Breast epithelium (tissue), 3 donors: ENCODE measurements around the gene SF3A1.

ENCODE experiments used
- POLR2A ChIP-seq: fragments of 450-650 bp; IDR thresholded peaks from one replicate; pipeline ENCODE4 v1.6.1; 2016; ENCODE audit warnings: antibody characterized with exemption, mild to moderate bottlenecking, moderate library complexity
- POLR2AphosphoS5 ChIP-seq, 3 donors: sonication (generic); formaldehyde crosslinking; IDR thresholded peaks; one replicate each; pipeline ENCODE4 v1.6.1; 2017; ENCODE audit warnings: antibody characterized with exemption in 3 of 3
- TF ChIP-seq, protein P1 (sequence below), 3 donors: fragments of 450-650 bp; IDR thresholded peaks; one replicate each; pipeline ENCODE4 v1.5.1; 2016 to 2017; ENCODE audit warnings: antibody characterized with exemption in 3 of 3, mild to moderate bottlenecking in 3 of 3, moderate library complexity in 3 of 3

DNA sequence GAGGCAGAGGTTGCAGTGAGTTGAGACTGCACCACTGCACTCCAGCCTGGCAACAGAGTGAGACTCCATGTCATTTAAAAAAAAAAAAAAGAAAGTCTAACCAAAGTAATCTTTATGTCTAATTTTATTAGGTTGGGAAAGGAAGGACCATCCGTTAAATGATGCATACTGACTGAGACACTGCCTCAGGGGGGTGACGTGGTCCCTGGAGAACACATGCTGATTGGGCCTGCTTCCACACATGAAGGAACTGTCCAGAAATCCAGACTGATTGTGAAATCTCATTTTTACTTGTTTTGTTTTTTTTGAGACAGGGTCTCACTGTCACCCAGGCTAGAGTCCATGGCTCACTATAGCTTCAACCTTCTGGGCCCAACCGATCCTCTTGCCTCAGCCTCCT, 5.5 kb downstream of the SF3A1 start:
- TF ChIP-seq POLR2A (no peak), POLR2AphosphoS5 (IDR thresholded peaks at IDR 0.05) (no peak)
- TF ChIP-seq, protein P1, sequence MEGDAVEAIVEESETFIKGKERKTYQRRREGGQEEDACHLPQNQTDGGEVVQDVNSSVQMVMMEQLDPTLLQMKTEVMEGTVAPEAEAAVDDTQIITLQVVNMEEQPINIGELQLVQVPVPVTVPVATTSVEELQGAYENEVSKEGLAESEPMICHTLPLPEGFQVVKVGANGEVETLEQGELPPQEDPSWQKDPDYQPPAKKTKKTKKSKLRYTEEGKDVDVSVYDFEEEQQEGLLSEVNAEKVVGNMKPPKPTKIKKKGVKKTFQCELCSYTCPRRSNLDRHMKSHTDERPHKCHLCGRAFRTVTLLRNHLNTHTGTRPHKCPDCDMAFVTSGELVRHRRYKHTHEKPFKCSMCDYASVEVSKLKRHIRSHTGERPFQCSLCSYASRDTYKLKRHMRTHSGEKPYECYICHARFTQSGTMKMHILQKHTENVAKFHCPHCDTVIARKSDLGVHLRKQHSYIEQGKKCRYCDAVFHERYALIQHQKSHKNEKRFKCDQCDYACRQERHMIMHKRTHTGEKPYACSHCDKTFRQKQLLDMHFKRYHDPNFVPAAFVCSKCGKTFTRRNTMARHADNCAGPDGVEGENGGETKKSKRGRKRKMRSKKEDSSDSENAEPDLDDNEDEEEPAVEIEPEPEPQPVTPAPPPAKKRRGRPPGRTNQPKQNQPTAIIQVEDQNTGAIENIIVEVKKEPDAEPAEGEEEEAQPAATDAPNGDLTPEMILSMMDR (IDR thresholded peaks at IDR 0.05), result no peak
